Fibroblast of villous mesenchyme (primary cell): ENCODE results near the gene COQ9. TPM values are rescaled to one million over a fixed set of nuclear protein-coding genes. Genes with fewer than 3 reads are reported as not detected.

ENCODE experiments used
- DNase-seq: peaks from one replicate; pipeline ENCODE4 v3.0.0-alpha.2; 2010; ENCODE audit warnings: low read depth
- H3K4me3 ChIP-seq: 2 replicates; pipeline ENCODE4 v1.5.1; 2011; ENCODE audit warnings: low read depth, mild to moderate bottlenecking, low read length
- total RNA-seq: library from RNA; depleted of rRNA; stranded (reverse); fragments of >200 nt; gene quantifications from 2 replicates; pipeline ENCODE4 v1.2.3, GENCODE V29; 2012
- TF ChIP-seq, protein P1 (sequence below): IDR thresholded peaks from 2 replicates; pipeline ENCODE4 v1.5.1; 2012; ENCODE audit warnings: low read depth, mild to moderate bottlenecking, low read length; ENCODE audit not compliant: insufficient read depth

The COQ9 gene
- total RNA-seq, 1 donor, result 44.5 TPM

- no peak for DNase-seq
These were observed 57.9 kb downstream of the COQ9 start for GRCh38 chr16:57505169-57505568.

GRCh38 chr16:57507136-57508034 is 60.1 kb downstream of the COQ9 start:
- no peak for DNase-seq
- no peak overlapping the region for H3K4me3 ChIP-seq
- TF ChIP-seq, protein P1, sequence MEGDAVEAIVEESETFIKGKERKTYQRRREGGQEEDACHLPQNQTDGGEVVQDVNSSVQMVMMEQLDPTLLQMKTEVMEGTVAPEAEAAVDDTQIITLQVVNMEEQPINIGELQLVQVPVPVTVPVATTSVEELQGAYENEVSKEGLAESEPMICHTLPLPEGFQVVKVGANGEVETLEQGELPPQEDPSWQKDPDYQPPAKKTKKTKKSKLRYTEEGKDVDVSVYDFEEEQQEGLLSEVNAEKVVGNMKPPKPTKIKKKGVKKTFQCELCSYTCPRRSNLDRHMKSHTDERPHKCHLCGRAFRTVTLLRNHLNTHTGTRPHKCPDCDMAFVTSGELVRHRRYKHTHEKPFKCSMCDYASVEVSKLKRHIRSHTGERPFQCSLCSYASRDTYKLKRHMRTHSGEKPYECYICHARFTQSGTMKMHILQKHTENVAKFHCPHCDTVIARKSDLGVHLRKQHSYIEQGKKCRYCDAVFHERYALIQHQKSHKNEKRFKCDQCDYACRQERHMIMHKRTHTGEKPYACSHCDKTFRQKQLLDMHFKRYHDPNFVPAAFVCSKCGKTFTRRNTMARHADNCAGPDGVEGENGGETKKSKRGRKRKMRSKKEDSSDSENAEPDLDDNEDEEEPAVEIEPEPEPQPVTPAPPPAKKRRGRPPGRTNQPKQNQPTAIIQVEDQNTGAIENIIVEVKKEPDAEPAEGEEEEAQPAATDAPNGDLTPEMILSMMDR, result no peak

More at GRCh38 chr16:57505169-57505568, 57.9 kb downstream of the COQ9 start:
- TF ChIP-seq, protein P1, result no peak
- H3K4me3 ChIP-seq, result no peak overlapping the region

DNA sequence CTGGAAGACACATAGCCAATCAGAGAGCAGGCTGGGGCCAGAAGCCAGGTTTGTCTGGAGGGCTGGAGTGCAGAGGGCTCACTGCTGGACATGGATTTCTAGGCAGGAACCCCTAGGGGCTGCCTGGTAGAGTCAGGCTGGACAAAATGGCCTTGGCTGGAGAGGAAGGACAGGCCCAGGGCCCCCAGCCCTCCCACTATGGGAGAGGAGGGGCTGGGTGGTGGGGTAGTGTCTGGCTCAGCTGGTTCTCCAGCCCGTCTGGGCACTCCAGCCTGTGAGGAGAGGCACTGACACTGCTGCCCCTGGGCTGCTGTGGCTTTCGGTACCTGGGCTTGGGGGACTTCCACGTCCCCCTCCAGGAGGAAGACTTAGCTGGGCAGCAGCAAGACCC is 60.8 kb downstream of the COQ9 start:
- H3K4me3 ChIP-seq, result no peak overlapping the region
- TF ChIP-seq, protein P1, result no peak
- no peak for DNase-seq

- TF ChIP-seq, protein P1, result no peak
- DNase-seq, result no peak
- H3K4me3 ChIP-seq, result no peak overlapping the region
These were observed 62.1 kb downstream of the COQ9 start for GRCh38 chr16:57509231-57509923.

DNA sequence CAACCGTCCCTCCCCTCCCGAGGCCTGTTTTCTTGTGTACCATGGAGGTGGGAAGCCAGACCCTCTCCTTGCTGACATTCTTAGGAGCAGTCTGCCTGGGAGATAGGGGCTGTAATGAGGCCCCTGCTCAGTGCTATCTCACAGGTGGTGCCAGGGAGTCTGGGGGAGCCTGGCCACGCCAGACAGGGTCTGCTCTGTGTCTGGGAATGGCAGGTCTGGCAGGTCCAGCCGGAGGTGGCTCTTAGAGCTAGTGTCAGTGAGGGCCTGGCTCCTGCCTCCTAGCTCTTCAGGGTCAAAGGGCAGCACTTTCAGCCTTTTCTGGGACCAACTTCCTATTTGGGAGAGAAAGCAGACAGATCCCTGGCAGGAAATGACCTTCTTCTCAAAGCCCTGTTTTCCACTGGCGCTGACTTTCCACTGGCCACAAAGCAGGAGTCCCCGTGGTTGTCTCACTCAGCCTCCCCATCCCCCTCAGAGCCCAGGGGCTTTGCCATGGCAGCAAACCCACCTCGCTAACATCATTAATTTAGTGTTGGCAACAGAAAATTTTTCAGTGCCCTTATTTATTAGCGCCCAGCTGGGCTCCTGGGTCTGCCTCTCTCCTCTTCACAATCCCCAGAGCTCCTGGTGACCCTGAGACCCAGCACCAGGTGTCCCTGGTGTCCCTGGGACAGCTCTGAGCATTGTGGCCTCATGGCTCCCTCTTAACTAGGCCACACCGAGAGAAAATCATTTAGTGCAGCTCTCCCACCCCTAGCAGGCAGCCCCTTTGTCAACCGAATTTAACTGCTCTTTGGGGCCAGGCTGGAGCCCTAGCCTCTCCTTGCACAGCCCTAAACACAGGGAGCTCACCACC is 63.0 kb downstream of the COQ9 start:
- H3K4me3 ChIP-seq, result no peak overlapping the region
- TF ChIP-seq, protein P1, result no peak
- no peak for DNase-seq

Other genes starting within 250 kb of the COQ9 start
- 91.2 and 134 TPM in 2 replicates for gene ARL2BP, start 202.2 kb upstream of the COQ9 start, total RNA-seq
- gene PLLP, start 162.8 kb upstream of the COQ9 start, total RNA-seq, result under 0.01 TPM in 1 of 2 replicates, not detected in the other
- not detected in 2 replicates for gene CCL22, start 88.7 kb upstream of the COQ9 start, total RNA-seq
- 0.32 TPM in 1 of 2 replicates, not detected in the other for gene CX3CL1, start 75.0 kb upstream of the COQ9 start, total RNA-seq
- gene CCL17, start 42.7 kb upstream of the COQ9 start, total RNA-seq, result not detected in 2 replicates
- gene CIAPIN1, start 94 bp upstream of the COQ9 start, total RNA-seq, result 58.6 and 62.6 TPM in 2 replicates
- gene POLR2C, start 15.2 kb downstream of the COQ9 start, total RNA-seq, result 118 and 128 TPM in 2 replicates
- 34.5 and 40.2 TPM in 2 replicates for gene DOK4, start 39.0 kb downstream of the COQ9 start, total RNA-seq
- 11.6 and 15.1 TPM in 2 replicates for gene CCDC102A, start 89.1 kb downstream of the COQ9 start, total RNA-seq
- not detected in 2 replicates for gene ADGRG5, start 95.2 kb downstream of the COQ9 start, total RNA-seq
- 0.97 and 1.3 TPM in 2 replicates for gene ADGRG1, start 181.2 kb downstream of the COQ9 start, total RNA-seq
- gene ADGRG3, start 220.8 kb downstream of the COQ9 start, total RNA-seq, result not detected in 2 replicates
- gene DRC7, start 247.3 kb downstream of the COQ9 start, total RNA-seq, result not detected in 2 replicates